B cell (primary cell): Measurements from ENCODE around the gene CNTNAP2. TPM values are rescaled to one million over a fixed set of nuclear protein-coding genes. Genes with fewer than 3 reads are reported as not detected.

Source experiments
- ATAC-seq: fragments of 200-7000 bp; cut with Tn5 transposase; one replicate; pipeline ENCODE4 v1.10.0; 2021; ENCODE audit warnings: low read depth, mild to moderate bottlenecking, moderate number of reproducible peaks, moderate library complexity
- CTCF ChIA-PET: fragments of 350-600 bp; sonication (Branson Sonifier 250); formaldehyde crosslinking; loops from one replicate; lab custom pipeline; 2021; ENCODE audit warnings: antibody characterized with exemption, inconsistent platforms; lab: Charles Lee
- POLR2A ChIA-PET: fragments of 350-600 bp; sonication (Branson Sonifier 250); formaldehyde crosslinking; loops from one replicate; lab custom pipeline; 2021; ENCODE audit warnings: antibody characterized with exemption; lab: Charles Lee
- DNase-seq: peaks from one replicate; pipeline ENCODE4 v3.0.0; 2013
- H2AFZ ChIP-seq: 2 replicates; pipeline ENCODE4 v1.6.1; 2012; ENCODE audit warnings: mild to moderate bottlenecking, low read depth, low read length; ENCODE audit not compliant: insufficient read depth, poor library complexity, severe bottlenecking
- H3K27ac ChIP-seq, 2 donors: 1 replicate in 1 of 2; 2 replicates in 1 of 2; pipeline ENCODE4 v1.5.1; 2012 to 2013; ENCODE audit warnings: low read length in 2 of 2, mild to moderate bottlenecking in 2 of 2, moderate library complexity in 1 of 2
- H3K27me3 ChIP-seq, 4 experiments: fragments of 200-600 bp in 1 of 4; sonication (generic) in 1 of 4; replicated peaks in 1 of 4; 1 replicate in 2 of 4; 2 replicates in 2 of 4; pipeline versions ENCODE4 v1.6.1 to v1.7.0; 2013 to 2016; ENCODE audit warnings: low read length in 3 of 4, mild to moderate bottlenecking in 2 of 4, mixed read lengths in 1 of 4, moderate library complexity in 1 of 4; ENCODE audit not compliant: insufficient read depth in 4 of 4, control insufficient read depth in 3 of 4; ENCODE audit errors: control extremely low read depth in 1 of 4
- H3K36me3 ChIP-seq, 2 experiments: replicated peaks in 1 of 2; 1 replicate in 1 of 2; 2 replicates in 1 of 2; pipeline versions ENCODE4 v1.6.1 to v1.7.1; 2013; ENCODE audit warnings: low read length in 1 of 2; ENCODE audit not compliant: insufficient read depth in 2 of 2, control insufficient read depth in 1 of 2; ENCODE audit errors: control extremely low read depth in 1 of 2, extremely low read depth in 1 of 2
- H3K4me1 ChIP-seq, 2 donors: fragments of 200-600 bp in 1 of 2; sonication (generic) in 1 of 2; 1 replicate in 1 of 2; 2 replicates in 1 of 2; pipeline versions ENCODE4 v1.5.1 to v1.6.1; 2013 to 2017; ENCODE audit warnings: low read length in 2 of 2; ENCODE audit not compliant: control insufficient read depth in 2 of 2, insufficient read depth in 2 of 2
- H3K4me2 ChIP-seq: replicated peaks from 2 replicates; pipeline ENCODE3; 2012; ENCODE audit warnings: mild to moderate bottlenecking, low read depth, low read length; ENCODE audit not compliant: poor library complexity, severe bottlenecking
- H3K4me3 ChIP-seq, 5 experiments: fragments of 200-600 bp in 1 of 5; sonication (generic) in 1 of 5; 1 replicate in 3 of 5; 2 replicates in 2 of 5; pipeline versions ENCODE4 v1.5.1 to v1.7.0; 2011 to 2016; ENCODE audit warnings: low read length in 4 of 5, mild to moderate bottlenecking in 4 of 5, low read depth in 2 of 5, control low read depth in 1 of 5, moderate library complexity in 1 of 5; ENCODE audit not compliant: insufficient read depth in 1 of 5; ENCODE audit errors: control extremely low read depth in 1 of 5, extremely low read depth in 1 of 5
- H3K79me2 ChIP-seq: fragments of 200-600 bp; sonication (generic); one replicate; pipeline ENCODE4 v1.6.0; 2016; ENCODE audit warnings: low read length; ENCODE audit not compliant: control insufficient read depth, insufficient read depth
- H3K9ac ChIP-seq: fragments of 200-600 bp; sonication (generic); 2 replicates; pipeline ENCODE4 v1.6.1; 2017; ENCODE audit warnings: mild to moderate bottlenecking, low read length, moderate library complexity
- H3K9me3 ChIP-seq, 3 donors: one replicate each; pipeline versions ENCODE4 v1.6.1 to v1.7.1; 2013; ENCODE audit warnings: low read length in 2 of 3; ENCODE audit not compliant: control insufficient read depth in 2 of 3, insufficient read depth in 1 of 3; ENCODE audit errors: control extremely low read depth in 1 of 3
- H4K20me1 ChIP-seq: 2 replicates; pipeline ENCODE4 v1.6.0; 2012; ENCODE audit warnings: mild to moderate bottlenecking, low read length; ENCODE audit not compliant: insufficient read depth, control insufficient read depth, poor library complexity, severe bottlenecking
- H3K27ac Mint-ChIP-seq: one replicate; pipeline ENCODE4 v1.8.0; 2021; ENCODE audit warnings: mixed read lengths
- H3K27me3 Mint-ChIP-seq: one replicate; pipeline ENCODE4 v1.8.0; 2021; ENCODE audit warnings: mixed read lengths
- H3K4me1 Mint-ChIP-seq: one replicate; pipeline ENCODE4 v1.8.0; 2021; ENCODE audit warnings: mixed read lengths
- H3K4me3 Mint-ChIP-seq: one replicate; pipeline ENCODE4 v1.8.0; 2021; ENCODE audit warnings: mixed read lengths
- H3K9me3 Mint-ChIP-seq: one replicate; pipeline ENCODE4 v1.8.0; 2022; ENCODE audit warnings: mixed read lengths; ENCODE audit not compliant: insufficient read depth
- EZH2 ChIP-seq: IDR thresholded peaks from 2 replicates; pipeline ENCODE4 v1.6.1; 2012; ENCODE audit warnings: borderline replicate concordance, low read depth, mild to moderate bottlenecking, moderate library complexity, low read length; ENCODE audit not compliant: insufficient read depth, poor library complexity, severe bottlenecking
- WGBS: methylation state at CpG from one replicate; pipeline ENCODE4 v1.1.5; 2013; ENCODE audit warnings: missing lambda C conversion rate; ENCODE audit not compliant: insufficient coverage; 5-methylcytosine and 5-hydroxymethylcytosine counted together
- intact Hi-C: fragments of 100-400 bp; cut with micrococcal nuclease; formaldehyde crosslinking; loops from one replicate; pipeline ENCODE4 v1.10.0; 2022
- polyA plus RNA-seq: library from polyadenylated mRNA; depleted of rRNA; stranded (reverse); fragments of >200 nt; gene quantifications from 2 replicates; pipeline ENCODE4 v1.2.3, GENCODE V29; 2012
- total RNA-seq, 2 donors: library from RNA; stranded (reverse); fragments of 120-200 nt in 1 of 2; gene quantifications; 1 replicate in 1 of 2; 2 replicates in 1 of 2; pipeline versions ENCODE4 v1.2.3 to v1.2.4, GENCODE V29; 2013 to 2022
- TF ChIP-seq, protein P1 (sequence below): fragments of 200-600 bp; IDR thresholded peaks from one replicate; pipeline ENCODE4 v1.8.0; 2022; ENCODE audit warnings: antibody characterized with exemption, mild to moderate bottlenecking

The CNTNAP2 gene
- total and polyA plus RNA-seq, 2 donors (not counting 1 experiment from before 2014, with no cell fraction given), result 7.4 to 16.6 TPM

DNA sequence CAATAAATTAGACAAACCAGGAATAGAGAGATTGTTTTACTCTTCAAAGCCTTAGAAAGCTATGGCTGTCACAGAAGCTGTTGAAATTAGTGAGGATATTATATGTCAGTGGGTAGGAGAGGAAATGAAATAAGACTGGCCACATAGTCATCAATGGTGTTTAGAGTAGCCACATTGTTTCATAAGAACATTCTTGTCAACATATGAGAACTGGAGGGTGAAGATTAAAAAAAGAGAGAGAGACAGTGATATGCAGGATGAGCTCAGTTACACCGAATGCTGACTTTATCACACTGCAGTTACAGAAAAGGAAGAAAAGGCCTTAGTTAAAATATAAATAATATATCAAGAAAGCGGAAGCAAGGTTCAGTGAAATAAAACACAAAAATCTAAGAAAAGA is 412.0 kb downstream of the CNTNAP2 start:
- H3K27ac Mint-ChIP-seq, result no peak overlapping the region
- no peaks in the 10 kb centered on the region for H3K79me2 ChIP-seq
- H2AFZ ChIP-seq, result no peak overlapping the region
- H3K27ac ChIP-seq, result no peak overlapping the region
- POLR2A ChIA-PET, result no interaction called here
- no peaks in the 10 kb centered on the region for H3K36me3 ChIP-seq
- WGBS, result no CpG with 5 or more reads among the region's 2 CpGs
- H3K9ac ChIP-seq, result no peak overlapping the region
- CTCF ChIA-PET, result no interaction called here
- DNase-seq, result no peak
- H3K27me3 ChIP-seq, result no peaks in the 10 kb centered on the region
- TF ChIP-seq EZH2, result no peak
- TF ChIP-seq, protein P1, sequence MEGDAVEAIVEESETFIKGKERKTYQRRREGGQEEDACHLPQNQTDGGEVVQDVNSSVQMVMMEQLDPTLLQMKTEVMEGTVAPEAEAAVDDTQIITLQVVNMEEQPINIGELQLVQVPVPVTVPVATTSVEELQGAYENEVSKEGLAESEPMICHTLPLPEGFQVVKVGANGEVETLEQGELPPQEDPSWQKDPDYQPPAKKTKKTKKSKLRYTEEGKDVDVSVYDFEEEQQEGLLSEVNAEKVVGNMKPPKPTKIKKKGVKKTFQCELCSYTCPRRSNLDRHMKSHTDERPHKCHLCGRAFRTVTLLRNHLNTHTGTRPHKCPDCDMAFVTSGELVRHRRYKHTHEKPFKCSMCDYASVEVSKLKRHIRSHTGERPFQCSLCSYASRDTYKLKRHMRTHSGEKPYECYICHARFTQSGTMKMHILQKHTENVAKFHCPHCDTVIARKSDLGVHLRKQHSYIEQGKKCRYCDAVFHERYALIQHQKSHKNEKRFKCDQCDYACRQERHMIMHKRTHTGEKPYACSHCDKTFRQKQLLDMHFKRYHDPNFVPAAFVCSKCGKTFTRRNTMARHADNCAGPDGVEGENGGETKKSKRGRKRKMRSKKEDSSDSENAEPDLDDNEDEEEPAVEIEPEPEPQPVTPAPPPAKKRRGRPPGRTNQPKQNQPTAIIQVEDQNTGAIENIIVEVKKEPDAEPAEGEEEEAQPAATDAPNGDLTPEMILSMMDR, result no peak
- peaks cover 6% of the 10 kb centered on the region for H3K9me3 Mint-ChIP-seq
- no peak overlapping the region for H3K4me3 Mint-ChIP-seq
- H3K4me2 ChIP-seq, result no peak overlapping the region
- H3K9me3 ChIP-seq, result no peaks in the 10 kb centered on the region
- H3K4me1 ChIP-seq, result no peaks in the 10 kb centered on the region
- H3K4me3 ChIP-seq, result no peak overlapping the region
- ATAC-seq, result no peak
- no peaks in the 10 kb centered on the region for H4K20me1 ChIP-seq
- no peaks in the 10 kb centered on the region for H3K4me1 Mint-ChIP-seq
- H3K27me3 Mint-ChIP-seq, result no peaks in the 10 kb centered on the region
- intact Hi-C loops, result no loop called here

DNA sequence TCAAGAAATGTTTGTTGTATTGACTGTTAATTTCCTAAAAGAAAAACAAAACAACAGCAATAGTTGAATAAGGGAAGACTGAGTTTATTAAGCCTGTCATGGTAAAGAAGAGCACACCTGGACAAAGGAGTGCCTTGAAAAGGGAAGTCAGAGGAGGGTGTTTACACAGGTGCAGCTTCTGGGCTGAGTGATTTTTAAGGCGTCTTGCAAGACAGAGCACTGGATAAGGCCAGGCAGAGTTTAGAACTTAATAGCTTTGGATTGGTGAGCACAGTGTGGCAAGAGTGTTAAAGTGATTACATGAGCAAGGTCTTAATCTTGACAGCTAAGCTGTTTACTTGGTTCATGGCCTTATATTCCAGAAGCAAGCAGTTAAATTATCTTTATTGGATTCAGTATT is 423.2 kb downstream of the CNTNAP2 start:
- no peak for ATAC-seq
- Histone ChIP-seq H3K36me3 (no peaks in the 10 kb centered on the region), H3K27ac (no peak overlapping the region), H3K79me2 (no peaks in the 10 kb centered on the region), H4K20me1 (no peaks in the 10 kb centered on the region), H3K4me2 (no peak overlapping the region), H3K4me3 (no peak overlapping the region), H2AFZ (no peak overlapping the region), H3K27me3 (no peaks in the 10 kb centered on the region), H3K9ac (no peak overlapping the region), H3K9me3 (no peaks in the 10 kb centered on the region), H3K4me1 (no peaks in the 10 kb centered on the region)
- DNase-seq, result no peak
- WGBS, result 83% methylated on average over 1 of the region's 1 CpG
- no peak overlapping the region for H3K27ac Mint-ChIP-seq
- ChIA-PET CTCF (no interaction called here), POLR2A (no interaction called here)
- TF ChIP-seq, protein P1, result no peak
- no peak for TF ChIP-seq EZH2
- H3K9me3 Mint-ChIP-seq, result no peaks in the 10 kb centered on the region
- no peaks in the 10 kb centered on the region for H3K4me1 Mint-ChIP-seq
- H3K4me3 Mint-ChIP-seq, result no peak overlapping the region
- no peaks in the 10 kb centered on the region for H3K27me3 Mint-ChIP-seq
- intact Hi-C loops, result no loop called here
